Measurements from ENCODE around the gene MRPL17.
"Not testable (repeated sequence)": the region's sequence is repeated elsewhere in the genome, so short reads cannot be mapped to it uniquely, and the experiment has no call there.

MRPL17 gene

DNA sequence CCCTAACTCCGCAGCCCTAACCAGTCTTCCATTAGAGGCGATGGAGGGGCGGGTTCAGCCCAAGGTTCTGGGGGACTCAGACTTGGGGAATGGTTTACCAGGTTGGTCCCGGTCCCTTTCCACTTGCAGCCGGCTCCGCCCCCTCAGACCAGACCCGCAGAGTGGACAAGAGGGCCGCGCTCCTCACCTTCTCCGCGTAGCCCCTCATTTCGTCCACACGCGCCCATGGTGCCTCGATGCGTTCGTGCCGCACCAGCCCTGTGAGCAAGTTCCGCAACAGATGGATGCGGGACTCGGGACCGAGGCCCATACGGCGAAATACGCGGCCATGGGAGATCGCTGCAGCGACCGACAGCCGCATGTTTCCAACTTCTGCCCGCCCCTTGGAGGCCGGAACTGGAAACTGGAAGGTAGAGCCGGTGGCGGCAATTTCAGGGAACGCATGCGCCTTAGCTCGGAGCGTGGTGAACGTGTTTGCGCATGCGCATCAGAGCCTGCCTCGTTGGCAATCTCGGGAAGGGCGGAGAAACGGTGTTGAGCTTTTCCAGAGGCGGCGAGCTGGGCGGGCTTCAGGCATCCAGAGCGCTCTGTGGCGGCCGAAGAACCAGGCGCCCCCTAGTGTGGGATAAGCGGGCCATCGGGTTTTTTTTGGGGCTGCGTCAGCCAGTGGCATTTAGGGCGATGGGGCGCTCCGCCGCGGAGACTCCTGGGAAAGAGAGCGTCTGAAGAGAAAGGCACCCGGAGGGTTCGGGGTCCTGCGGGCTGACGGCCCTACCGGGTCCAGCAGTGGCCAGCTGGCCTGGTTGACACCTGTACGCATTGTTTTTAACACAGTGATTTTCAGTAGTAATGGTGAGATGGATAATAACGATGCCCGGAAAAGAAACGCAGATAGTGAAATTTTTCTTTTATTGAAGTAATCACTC, at the start of gene MRPL17:
Gene MRPL17, minus strand, starts transcription at position 405 of the 926 bp plus-strand sequence. Its CDS starts 44 bp downstream, at position 361.
- peak; percentile 95 for DNase-seq

GRCh38 chr11:6727971-6728760, 45.0 kb upstream of the MRPL17 start:
- no peak for DNase-seq

- no peak for DNase-seq
These were observed 42.3 kb upstream of the MRPL17 start for GRCh38 chr11:6725386-6725896.

GRCh38 chr11:6724013-6724412, 40.9 kb upstream of the MRPL17 start:
- no peak for DNase-seq

DNA sequence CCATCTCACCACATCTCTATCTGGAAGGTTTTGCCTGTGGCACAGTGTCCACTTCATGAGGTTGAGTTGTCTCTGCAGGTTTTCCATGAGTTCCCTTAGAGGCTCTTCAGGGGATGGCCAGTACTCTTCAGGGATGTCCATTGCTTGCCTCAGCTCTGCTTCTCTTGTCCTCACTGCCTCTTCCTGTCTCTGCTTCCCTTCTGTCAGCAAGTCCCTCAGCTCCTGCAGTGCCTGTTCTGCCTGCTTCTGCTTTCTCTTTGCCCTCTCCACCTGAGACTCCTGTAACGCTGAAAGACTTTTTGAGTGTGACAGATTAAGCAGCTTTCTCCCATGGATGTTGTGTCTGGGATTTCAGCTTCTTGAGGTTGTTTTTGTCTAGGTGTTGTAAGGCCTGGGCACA, 38.2 kb upstream of the MRPL17 start:
- DNase-seq = no peak

DNA sequence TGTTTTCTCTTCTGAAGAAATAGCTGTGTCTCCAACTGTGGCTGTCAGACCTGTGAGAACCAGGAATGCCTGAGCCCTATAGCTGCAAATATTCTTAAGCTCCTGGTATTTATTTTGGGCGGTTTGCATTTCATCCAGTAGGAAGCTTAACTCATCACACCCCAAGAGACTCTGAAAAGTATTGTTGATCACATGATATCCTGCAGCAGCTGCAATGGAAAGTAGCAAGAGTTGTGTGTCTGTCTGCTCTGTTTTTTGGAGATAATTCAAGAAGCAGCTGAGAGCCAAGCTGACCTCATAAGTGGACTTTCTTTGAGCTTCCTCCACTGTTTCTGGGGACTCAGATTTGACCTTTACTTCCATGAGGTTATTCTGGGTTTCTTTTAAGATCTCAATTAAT, 36.4 kb upstream of the MRPL17 start:
- no peak for DNase-seq

DNA sequence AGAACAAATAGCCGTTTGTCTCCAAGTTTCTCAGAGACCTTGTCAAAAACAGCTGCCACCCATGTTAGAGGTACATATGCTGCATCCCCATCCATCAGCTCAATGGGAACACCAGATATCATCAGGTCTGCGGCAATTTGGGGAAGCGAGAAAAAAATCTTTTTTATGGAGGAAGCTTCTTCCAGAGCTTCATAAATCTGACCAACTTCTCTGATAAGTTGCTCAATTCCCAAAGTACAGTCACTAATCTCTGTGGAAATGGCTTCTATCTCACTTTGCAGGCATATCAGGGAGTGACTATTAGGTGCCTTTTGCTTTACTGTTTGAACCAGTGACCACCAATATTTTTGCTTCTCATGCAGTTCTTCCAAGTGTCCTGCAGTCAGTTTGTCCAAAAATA, 34.3 kb upstream of the MRPL17 start:
- no peak for DNase-seq

GRCh38 chr11:6711552-6711951, 28.4 kb upstream of the MRPL17 start:
- DNase-seq = not testable (repeated sequence)

- DNase-seq = no peak
These were observed 25.7 kb upstream of the MRPL17 start for GRCh38 chr11:6708876-6709275.

DNA sequence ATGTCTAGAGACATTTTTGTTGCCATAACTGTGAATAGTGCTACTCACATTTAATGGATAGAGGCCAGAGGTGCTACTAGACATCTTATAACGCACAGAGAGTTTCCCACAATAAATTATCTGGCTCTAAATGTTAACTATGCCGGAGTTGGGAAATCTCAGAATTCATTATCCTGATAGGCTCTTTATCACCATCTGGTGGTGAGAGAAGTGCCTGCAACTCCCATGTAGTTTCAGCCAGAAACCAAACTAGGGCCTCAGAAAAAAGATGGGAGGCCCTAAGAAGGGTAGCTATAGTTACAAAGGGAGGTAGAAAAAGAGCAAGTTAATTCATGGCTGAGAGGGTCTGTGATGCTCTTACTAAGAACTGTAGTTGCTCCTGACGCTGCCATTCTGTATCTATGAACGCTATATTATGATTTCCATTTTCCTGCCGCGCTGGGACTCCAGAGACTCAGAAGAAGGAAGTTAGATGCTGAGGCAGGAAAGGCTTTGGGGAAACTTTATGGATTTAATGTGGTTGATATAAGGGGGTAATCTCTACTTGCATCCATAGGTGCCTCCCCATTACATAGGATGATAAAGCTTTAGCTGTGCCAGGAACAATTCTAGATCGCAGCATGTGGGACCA, 22.9 kb upstream of the MRPL17 start:
- DNase-seq = peak; percentile 14

- DNase-seq = no peak
These were observed 20.3 kb upstream of the MRPL17 start for GRCh38 chr11:6703247-6704063.

DNA sequence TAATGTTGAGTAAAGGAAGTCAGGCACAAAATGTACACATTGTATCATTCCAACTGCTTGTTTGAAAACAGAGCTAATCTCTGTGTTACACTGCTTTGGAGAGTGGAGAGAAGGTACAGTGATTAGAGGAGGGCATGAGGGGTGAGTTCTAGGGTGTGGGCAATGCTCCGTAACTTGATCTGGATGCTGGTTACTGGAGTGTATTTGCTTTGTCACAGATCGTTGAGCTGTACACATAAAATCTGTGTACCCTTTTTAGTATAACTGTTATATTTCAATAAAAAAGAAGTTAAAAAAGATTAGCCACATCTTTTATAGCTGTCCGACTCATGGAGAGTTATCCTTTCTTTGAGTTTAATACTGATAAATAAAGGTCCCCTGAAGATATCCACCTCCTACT, 18.8 kb upstream of the MRPL17 start:
- DNase-seq = not testable (repeated sequence)

DNA sequence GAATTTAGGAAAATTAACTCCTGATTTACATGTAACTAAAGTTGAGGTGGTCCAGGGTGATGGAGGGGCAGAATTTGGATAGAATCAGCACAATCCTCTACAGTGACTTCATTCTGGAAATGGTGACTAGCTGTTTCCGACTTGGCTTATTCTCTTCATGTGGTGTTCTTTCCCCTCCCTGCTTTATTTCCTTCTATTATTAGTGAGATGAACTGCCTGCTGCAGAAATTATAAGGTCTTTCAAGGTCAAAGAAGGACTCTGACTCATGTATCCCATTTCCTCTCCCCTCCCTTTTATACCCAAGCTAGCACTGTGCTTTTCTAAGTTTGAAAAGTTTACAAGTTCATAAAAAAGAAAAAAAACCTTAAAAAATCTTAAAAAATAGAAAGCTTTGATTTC, 12.2 kb upstream of the MRPL17 start:
- DNase-seq = no peak

- DNase-seq = no peak
These were observed 11.0 kb upstream of the MRPL17 start for GRCh38 chr11:6694229-6694535.

- no peak for DNase-seq
These were observed 10.4 kb upstream of the MRPL17 start for GRCh38 chr11:6693342-6694228.

DNA sequence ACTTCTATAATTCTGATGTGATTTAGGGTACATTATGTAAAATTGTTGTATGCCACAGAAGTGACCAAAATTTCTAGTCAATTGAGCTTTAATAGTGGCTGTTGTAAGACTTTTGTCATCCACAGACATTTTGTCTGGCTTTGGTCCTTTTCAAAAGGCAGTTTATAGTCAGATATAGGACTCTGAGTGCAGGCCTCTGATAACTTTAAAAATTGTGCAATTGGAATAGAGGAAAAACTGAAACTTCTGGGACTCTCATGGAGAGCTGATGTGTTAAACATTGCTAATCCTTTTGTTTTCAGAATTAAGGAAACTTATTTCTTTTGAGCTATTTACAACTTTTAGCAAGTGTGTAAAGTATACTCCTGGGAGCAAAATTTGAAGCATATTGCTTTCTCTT, 9.0 kb upstream of the MRPL17 start:
- DNase-seq = no peak

- not testable (repeated sequence) for DNase-seq
These were observed 7.4 kb upstream of the MRPL17 start for GRCh38 chr11:6690431-6691132.

GRCh38 chr11:6687876-6688275, 4.7 kb upstream of the MRPL17 start:
- no peak for DNase-seq

GRCh38 chr11:6686006-6686405, 2.9 kb upstream of the MRPL17 start:
- no peak for DNase-seq

- DNase-seq = not testable (repeated sequence)
These were observed 928 bp upstream of the MRPL17 start for GRCh38 chr11:6684068-6684467.

GRCh38 chr11:6682591-6682935, 577 bp downstream of the MRPL17 start:
- DNase-seq = no peak
